GM12875 (cell line): Measurements from ENCODE around the gene ADGRF1.
"Not testable (repeated sequence)": the region's sequence is repeated elsewhere in the genome, so short reads cannot be mapped to it uniquely, and the experiment has no call there.

Source experiments
- H3K4me3 ChIP-seq: one replicate; pipeline ENCODE4 v1.5.1; 2011; ENCODE audit warnings: low read depth, low read length, control low read depth
- TF ChIP-seq, protein P1 (sequence below): IDR thresholded peaks from 2 replicates; pipeline ENCODE4 v1.5.1; 2011; ENCODE audit warnings: low read depth, mild to moderate bottlenecking, control low read depth, inconsistent platforms, low read length, moderate library complexity, borderline replicate concordance; ENCODE audit not compliant: insufficient read depth

ADGRF1 gene

DNA sequence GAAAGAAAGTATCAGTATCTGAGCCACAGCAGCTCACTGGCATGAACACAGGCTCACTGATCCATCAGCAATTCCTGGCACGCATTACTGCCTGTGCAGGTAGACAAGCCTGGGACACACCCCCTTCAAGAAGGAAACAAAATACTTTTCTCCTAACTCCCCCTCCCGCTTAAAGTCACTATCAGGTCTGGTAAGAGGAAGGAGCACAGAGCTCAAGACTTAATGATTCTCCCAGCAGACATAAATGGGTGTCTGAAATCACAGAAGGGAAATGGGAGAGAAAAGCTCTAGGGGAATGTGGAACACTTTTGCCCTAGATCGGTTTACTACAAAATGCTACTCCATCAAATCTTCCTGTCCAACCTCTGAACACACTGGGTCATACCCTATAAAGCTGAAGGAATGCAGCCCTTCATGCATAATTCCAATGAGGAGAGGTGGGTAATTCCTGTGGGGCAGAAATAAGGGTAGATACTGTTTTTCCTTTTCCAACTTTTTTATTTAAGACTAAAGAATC lies at the start of gene ADGRF1:
TSS of gene ADGRF1 (minus strand) at position 58 of the 517 bp plus-strand sequence. CDS start 13,271 bp downstream, outside the sequence.
- TF ChIP-seq, protein P1, sequence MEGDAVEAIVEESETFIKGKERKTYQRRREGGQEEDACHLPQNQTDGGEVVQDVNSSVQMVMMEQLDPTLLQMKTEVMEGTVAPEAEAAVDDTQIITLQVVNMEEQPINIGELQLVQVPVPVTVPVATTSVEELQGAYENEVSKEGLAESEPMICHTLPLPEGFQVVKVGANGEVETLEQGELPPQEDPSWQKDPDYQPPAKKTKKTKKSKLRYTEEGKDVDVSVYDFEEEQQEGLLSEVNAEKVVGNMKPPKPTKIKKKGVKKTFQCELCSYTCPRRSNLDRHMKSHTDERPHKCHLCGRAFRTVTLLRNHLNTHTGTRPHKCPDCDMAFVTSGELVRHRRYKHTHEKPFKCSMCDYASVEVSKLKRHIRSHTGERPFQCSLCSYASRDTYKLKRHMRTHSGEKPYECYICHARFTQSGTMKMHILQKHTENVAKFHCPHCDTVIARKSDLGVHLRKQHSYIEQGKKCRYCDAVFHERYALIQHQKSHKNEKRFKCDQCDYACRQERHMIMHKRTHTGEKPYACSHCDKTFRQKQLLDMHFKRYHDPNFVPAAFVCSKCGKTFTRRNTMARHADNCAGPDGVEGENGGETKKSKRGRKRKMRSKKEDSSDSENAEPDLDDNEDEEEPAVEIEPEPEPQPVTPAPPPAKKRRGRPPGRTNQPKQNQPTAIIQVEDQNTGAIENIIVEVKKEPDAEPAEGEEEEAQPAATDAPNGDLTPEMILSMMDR: no peak
- no peak within 1 kb of the TSS for H3K4me3 ChIP-seq

- no peak overlapping the region for H3K4me3 ChIP-seq
- TF ChIP-seq, protein P1: no peak
Measured at GRCh38 chr6:47090881-47091280, 48.7 kb upstream of the ADGRF1 start.

DNA sequence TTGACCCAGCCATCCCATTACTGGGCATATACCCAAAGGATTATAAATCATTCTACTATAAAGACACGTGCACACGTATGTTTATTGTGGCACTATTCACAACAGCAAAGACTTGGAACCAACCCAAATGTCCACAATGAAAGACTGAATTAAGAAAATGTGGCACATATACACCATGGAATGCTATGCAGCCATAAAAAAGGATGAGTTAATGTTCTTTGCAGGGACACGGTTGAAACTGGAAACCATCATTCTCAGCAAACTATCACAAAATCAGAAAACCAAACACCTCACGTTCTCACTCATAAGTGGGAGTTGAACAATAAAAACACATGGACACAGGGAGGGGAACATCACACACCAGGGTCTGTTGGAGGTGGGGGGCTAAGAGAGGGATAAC lies 47.3 kb upstream of the ADGRF1 start:
- H3K4me3 ChIP-seq: not testable (repeated sequence)

DNA sequence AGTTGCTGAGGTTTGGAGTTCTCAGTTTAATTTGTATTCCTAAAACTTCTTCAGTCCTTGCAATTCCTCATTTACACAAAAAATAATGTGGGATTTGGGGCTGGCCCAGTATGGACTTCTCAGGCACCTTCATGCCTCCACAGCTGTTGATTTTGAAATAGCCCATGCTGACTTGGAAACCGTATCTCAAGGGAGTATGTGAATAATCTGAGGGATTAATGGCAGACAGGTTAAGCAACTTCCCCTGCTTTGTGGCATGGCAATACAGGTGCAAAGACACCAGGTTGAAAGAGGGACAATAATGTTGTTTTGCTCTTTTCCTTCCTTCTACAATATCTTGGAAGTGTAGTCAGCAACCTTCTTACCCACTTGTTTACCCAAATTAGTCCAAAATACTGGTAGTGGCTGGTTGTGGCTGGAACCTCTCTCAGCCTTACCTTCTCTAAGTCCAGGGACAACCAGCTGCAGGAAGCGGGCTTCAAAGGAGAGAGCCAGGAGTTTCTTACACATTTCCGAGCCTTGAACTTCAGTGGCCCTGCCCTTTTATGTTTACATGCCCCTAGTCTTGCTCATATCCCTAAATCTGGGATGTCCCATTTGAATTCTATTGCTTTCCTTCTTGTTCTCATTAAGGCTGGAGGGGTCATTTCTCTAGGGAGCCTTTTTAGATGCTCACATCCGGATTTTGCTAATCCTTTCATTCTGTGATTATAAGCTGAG lies 44.1 kb upstream of the ADGRF1 start:
- no peak overlapping the region for H3K4me3 ChIP-seq
- TF ChIP-seq, protein P1: no peak

GRCh38 chr6:47084610-47085009 lies 42.5 kb upstream of the ADGRF1 start:
- no peak overlapping the region for H3K4me3 ChIP-seq
- TF ChIP-seq, protein P1: no peak

GRCh38 chr6:47083586-47084047 lies 41.5 kb upstream of the ADGRF1 start:
- H3K4me3 ChIP-seq: no peak overlapping the region
- TF ChIP-seq, protein P1: no peak

DNA sequence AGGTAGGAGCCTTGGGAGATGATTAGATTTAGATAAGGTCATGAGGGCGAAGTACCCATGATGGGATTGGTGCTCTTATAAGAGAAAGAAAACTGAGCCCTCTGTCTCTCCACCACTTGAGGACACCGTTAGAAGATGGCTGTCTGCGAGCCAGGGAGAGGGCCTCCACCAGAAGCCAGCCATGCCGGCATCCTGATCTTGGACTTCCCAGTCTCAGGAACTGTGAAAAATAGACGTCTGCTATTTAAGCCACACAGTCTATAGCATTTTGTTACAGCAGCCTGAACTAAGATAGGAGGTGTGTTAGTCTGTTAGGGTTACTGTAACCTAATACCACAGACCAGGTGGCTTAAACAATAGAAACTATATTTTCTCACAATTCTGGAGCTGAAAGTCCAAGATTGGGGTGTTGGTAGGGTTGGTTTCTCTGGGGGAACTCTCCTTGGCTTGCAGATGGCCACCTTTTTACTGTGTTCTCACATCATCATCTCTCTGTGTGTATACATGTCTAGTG lies 38.0 kb upstream of the ADGRF1 start:
- TF ChIP-seq, protein P1: no peak
- no peak overlapping the region for H3K4me3 ChIP-seq
